ENCODE data around the gene SETD7. TPM values are rescaled to one million over a fixed set of nuclear protein-coding genes. Genes with fewer than 3 reads are reported as not detected.

The SETD7 gene
- total and polyA plus RNA-seq, 2 donors (not counting 3 experiments of a cell fraction or from before 2014, with no cell fraction given), result 18.8 to 39.9 TPM

- Histone ChIP-seq H3K4me3 (replicated peaks in 1 of 3; ENCODE audit: insufficient read depth in 1 of 3, low read depth in 1 of 3, low read length in 3 of 3) (no peak overlapping the region), H3K27ac (ENCODE audit: insufficient read depth, low read depth, low read length) (no peak overlapping the region), H3K27me3 (ENCODE audit: control insufficient read depth in 2 of 2, insufficient read depth in 2 of 2, low read length in 2 of 2) (no peaks in the 10 kb centered on the region), H3K9ac (replicated peaks; ENCODE audit: extremely low read depth, insufficient read depth, low read length) (no peak overlapping the region), H3K9me1 (replicated peaks; ENCODE audit: control insufficient read depth, extremely low read depth, insufficient read depth, low read length) (no peaks in the 10 kb centered on the region), H3K36me3 (ENCODE audit: control insufficient read depth in 2 of 2, extremely low read depth in 1 of 2, insufficient read depth in 2 of 2, low read length in 2 of 2) (peaks cover 0 to 6% of the 10 kb centered on the region in 2 experiments), H3K79me2 (ENCODE audit: control insufficient read depth, insufficient read depth, low read length) (no peaks in the 10 kb centered on the region), H2AFZ (ENCODE audit: low read depth, low read length) (peak overlapping the region; percentile 8), H4K20me1 (replicated peaks; ENCODE audit: control insufficient read depth, extremely low read depth, insufficient read depth, low read length) (no peaks in the 10 kb centered on the region), H3K9me3 (replicated peaks; ENCODE audit: control insufficient read depth, insufficient read depth, low read length) (no peaks in the 10 kb centered on the region), H3K4me2 (ENCODE audit: insufficient read depth, low read length) (no peak overlapping the region), H3K4me1 (ENCODE audit: control insufficient read depth, extremely low read depth, insufficient read depth, low read length) (no peaks in the 10 kb centered on the region)
- no peak for TF ChIP-seq GATA2 (IDR thresholded peaks at IDR 0.05; ENCODE audit: insufficient read depth, insufficient read length, low read depth, low read length)
- TF ChIP-seq JUN (IDR thresholded peaks at IDR 0.05; ENCODE audit: borderline replicate concordance, insufficient read depth, insufficient read length, low read depth), result no peak
- no peak for TF ChIP-seq MYC (IDR thresholded peaks at IDR 0.05; ENCODE audit: low read depth, low read length)
- TF ChIP-seq POLR2A (IDR thresholded peaks at IDR 0.05; ENCODE audit: low read depth, low read length), result peak; percentile 11
- TF ChIP-seq MAX (IDR thresholded peaks at IDR 0.05; ENCODE audit: insufficient read depth, insufficient read length), result no peak
- TF ChIP-seq FOS (IDR thresholded peaks at IDR 0.05; ENCODE audit: borderline replicate concordance, insufficient read depth, low read length), result no peak
- no peak for TF ChIP-seq EZH2 (IDR thresholded peaks at IDR 0.05; ENCODE audit: borderline replicate concordance, low read depth, low read length, severe bottlenecking)
- TF ChIP-seq CTCF (IDR thresholded peaks at IDR 0.05; ENCODE audit: extremely low read depth in 1 of 2, insufficient read depth in 1 of 2, low read depth in 1 of 2, low read length in 2 of 2), result no peak
- TF ChIP-seq POLR2AphosphoS5 (IDR thresholded peaks at IDR 0.05; ENCODE audit: insufficient read depth, low read depth, low read length), result no peak
- DNase-seq (ENCODE audit: low read depth, low spot score), result no peak
- ChIA-PET POLR2A (interaction anchor here (0.6 kb wide), 1 partner anchor 9 kb away, joined by 3 read pairs; no protein-coding TSS in a partner anchor), CTCF (interaction anchor here (0.7 to 1.8 kb wide), 7 partner anchors 8 to 472 kb away, joined by 3 to 8 read pairs (median 4); no protein-coding TSS in a partner anchor)
- dilution Hi-C loops (cut with MboI; ENCODE audit: extremely low pct_ligation_motif_present, low sequenced_read_pairs) (no loop called here), intact Hi-C loops (cut with micrococcal nuclease) (no loop called here)
- FAIRE-seq, result no peak
- BruUV-seq (replicated peaks), result no TSS peak
Measured at GRCh38 chr4:139501927-139502899, 53.8 kb downstream of the SETD7 start.

Measured in endothelial cell of umbilical vein (primary cell).